Measurements from ENCODE around the gene RTN4IP1.

Gene RTN4IP1

GRCh38 chr6:106629103-106629858 lies at the start of gene RTN4IP1, which contains the start of gene QRSL1:
RTN4IP1 (minus strand) TSS chr6:106629498; CDS start chr6:106629021, 477 bp downstream.
QRSL1 (plus strand) TSS chr6:106629578; CDS start chr6:106629682, 104 bp downstream.
- H3K27ac ChIP-seq, result peak within 1 kb of the TSS; percentile 77
- TF ChIP-seq, protein P1, sequence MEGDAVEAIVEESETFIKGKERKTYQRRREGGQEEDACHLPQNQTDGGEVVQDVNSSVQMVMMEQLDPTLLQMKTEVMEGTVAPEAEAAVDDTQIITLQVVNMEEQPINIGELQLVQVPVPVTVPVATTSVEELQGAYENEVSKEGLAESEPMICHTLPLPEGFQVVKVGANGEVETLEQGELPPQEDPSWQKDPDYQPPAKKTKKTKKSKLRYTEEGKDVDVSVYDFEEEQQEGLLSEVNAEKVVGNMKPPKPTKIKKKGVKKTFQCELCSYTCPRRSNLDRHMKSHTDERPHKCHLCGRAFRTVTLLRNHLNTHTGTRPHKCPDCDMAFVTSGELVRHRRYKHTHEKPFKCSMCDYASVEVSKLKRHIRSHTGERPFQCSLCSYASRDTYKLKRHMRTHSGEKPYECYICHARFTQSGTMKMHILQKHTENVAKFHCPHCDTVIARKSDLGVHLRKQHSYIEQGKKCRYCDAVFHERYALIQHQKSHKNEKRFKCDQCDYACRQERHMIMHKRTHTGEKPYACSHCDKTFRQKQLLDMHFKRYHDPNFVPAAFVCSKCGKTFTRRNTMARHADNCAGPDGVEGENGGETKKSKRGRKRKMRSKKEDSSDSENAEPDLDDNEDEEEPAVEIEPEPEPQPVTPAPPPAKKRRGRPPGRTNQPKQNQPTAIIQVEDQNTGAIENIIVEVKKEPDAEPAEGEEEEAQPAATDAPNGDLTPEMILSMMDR (conservative IDR thresholded peaks at IDR 0.05), result no peak

- no peak overlapping the region for H3K27ac ChIP-seq
- TF ChIP-seq, protein P1 (conservative IDR thresholded peaks at IDR 0.05), result no peak
Measured at GRCh38 chr6:106677282-106677681, 48.0 kb upstream of the RTN4IP1 start.

DNA sequence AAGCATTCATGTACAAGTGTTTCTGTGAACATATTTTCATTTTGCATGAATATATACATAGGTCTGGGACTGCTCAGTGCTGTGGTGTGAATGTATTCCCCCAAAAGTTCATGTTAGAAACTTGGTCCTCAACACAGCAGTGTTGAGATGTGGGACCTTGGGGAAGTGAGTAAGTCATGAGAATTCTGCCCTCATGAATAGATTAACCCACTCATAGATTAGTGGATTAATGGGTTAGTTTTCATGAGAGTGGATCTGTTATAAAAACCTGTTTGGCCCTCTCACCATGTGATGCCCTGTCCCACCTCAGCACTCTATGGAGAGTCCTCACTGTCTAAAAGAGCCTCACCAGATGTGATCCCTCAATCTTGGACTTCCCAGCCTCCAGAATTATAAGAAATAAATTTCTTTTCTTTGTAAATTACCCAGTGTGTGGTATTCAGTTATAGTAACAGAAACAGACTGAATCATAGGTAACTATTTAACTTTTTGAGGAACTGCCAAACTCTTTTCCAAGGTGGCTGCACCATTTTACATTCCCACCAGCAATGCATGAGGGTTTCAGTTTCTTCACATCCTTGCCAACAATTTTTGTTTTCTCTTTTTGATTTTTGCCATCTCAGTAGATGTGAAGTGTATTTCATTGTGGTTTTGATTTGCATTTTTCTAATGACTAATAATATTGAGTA lies 45.4 kb upstream of the RTN4IP1 start:
- TF ChIP-seq, protein P1 (conservative IDR thresholded peaks at IDR 0.05), result no peak
- H3K27ac ChIP-seq, result no peak overlapping the region

DNA sequence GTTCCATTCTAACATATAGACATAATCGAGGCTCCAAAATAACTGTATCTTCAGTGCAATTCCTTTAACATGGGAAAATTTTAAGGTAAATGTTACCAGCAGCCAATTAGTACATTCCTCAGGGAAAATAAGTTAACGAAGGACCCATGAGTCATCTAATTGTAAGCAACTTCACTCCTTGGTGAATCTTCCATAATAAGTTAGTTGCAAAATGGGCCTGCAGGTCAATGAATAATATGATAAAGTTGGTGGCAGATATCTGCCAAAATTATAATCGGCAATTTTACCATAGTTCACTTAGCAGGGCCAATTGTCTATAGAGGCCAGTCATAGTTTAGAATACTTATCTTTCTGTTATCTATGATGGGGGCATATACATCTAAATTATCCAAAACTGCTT lies 42.4 kb upstream of the RTN4IP1 start:
- TF ChIP-seq, protein P1 (conservative IDR thresholded peaks at IDR 0.05), result no peak
- H3K27ac ChIP-seq, result no peak overlapping the region

- H3K27ac ChIP-seq, result no peak overlapping the region
- TF ChIP-seq, protein P1 (conservative IDR thresholded peaks at IDR 0.05), result no peak
Measured at GRCh38 chr6:106670236-106670635, 40.9 kb upstream of the RTN4IP1 start.

DNA sequence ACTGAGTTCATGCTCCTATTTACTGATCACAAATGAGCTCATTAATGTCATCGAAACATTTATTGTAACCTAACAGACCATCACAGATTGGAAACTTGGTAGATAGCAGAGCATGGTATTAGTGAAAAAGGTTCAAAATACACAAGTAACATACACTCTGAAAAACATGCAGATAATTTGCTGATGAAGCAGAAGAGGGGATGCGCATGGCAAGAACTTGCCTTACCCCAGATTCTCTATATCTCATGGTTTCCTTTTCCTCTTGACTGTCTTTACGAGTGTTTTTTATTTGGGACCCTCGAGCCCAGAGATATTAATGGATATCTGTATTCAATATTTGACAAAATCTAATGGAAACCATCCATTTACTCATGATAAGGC lies 37.7 kb upstream of the RTN4IP1 start:
- no peak overlapping the region for H3K27ac ChIP-seq
- TF ChIP-seq, protein P1 (conservative IDR thresholded peaks at IDR 0.05), result no peak

GRCh38 chr6:106666282-106667021 lies 37.2 kb upstream of the RTN4IP1 start:
- H3K27ac ChIP-seq, result no peak overlapping the region
- TF ChIP-seq, protein P1 (conservative IDR thresholded peaks at IDR 0.05), result no peak

Measured in VCaP (cell line).